ENCODE measurements around the gene LPIN1.

DNA sequence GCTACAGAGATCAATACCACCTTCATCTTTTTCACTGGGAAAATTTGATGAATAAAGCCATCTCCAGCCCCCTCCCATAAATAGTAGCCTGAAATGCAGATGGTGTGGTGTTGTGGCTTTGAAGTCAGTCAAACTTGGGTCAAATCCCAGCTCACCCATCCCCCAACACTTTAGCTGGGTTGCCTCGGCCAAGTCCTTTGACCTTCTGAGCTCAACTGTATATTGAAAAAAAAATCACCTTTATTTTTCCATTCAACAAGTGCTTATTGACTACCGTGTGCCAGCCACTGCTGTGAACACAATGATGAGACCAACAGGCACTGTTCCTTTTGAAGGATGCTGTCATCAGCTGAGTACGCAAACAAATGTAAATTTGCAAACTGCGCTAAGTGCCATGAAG is 41.4 kb upstream of the LPIN1 start:
- TF ChIP-seq, protein P1, sequence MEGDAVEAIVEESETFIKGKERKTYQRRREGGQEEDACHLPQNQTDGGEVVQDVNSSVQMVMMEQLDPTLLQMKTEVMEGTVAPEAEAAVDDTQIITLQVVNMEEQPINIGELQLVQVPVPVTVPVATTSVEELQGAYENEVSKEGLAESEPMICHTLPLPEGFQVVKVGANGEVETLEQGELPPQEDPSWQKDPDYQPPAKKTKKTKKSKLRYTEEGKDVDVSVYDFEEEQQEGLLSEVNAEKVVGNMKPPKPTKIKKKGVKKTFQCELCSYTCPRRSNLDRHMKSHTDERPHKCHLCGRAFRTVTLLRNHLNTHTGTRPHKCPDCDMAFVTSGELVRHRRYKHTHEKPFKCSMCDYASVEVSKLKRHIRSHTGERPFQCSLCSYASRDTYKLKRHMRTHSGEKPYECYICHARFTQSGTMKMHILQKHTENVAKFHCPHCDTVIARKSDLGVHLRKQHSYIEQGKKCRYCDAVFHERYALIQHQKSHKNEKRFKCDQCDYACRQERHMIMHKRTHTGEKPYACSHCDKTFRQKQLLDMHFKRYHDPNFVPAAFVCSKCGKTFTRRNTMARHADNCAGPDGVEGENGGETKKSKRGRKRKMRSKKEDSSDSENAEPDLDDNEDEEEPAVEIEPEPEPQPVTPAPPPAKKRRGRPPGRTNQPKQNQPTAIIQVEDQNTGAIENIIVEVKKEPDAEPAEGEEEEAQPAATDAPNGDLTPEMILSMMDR (IDR thresholded peaks at IDR 0.05; ENCODE audit: insufficient read depth, low read depth, low read length): no peak
- TF ChIP-seq EZH2 (IDR thresholded peaks at IDR 0.05; ENCODE audit: insufficient read depth, low read length): no peak
